Right lobe of liver (tissue), 6 donors: ENCODE measurements around the gene TSC22D1. TPM values are rescaled to one million over a fixed set of nuclear protein-coding genes. Genes with fewer than 3 reads are reported as not detected.

Source experiments
- ATAC-seq, 4 donors: fragments of 200-7000 bp; cut with Tn5 transposase; one replicate each; pipeline ENCODE4 v1.9.1; 2020; ENCODE audit warnings: mild to moderate bottlenecking in 4 of 4, moderate library complexity in 4 of 4
- DNase-seq, 3 donors: peaks; one replicate each; pipeline ENCODE4 v3.0.0-alpha.2; 2020
- H3K27ac ChIP-seq, 3 donors: fragments of 200-600 bp; one replicate each; pipeline ENCODE4 v1.8.0; 2022
- H3K27me3 ChIP-seq, 2 donors: fragments of 200-600 bp; one replicate each; pipeline ENCODE4 v1.8.0; 2022
- H3K36me3 ChIP-seq, 4 donors: fragments of 200-600 bp; sonication (generic) in 1 of 4; one replicate each; pipeline versions ENCODE4 v1.5.1 to v1.8.0; 2017 to 2022; ENCODE audit warnings: control low read depth in 1 of 4
- H3K4me1 ChIP-seq, 4 donors: fragments of 200-600 bp; sonication (generic) in 1 of 4; one replicate each; pipeline versions ENCODE4 v1.5.1 to v1.8.0; 2017 to 2022; ENCODE audit warnings: control low read depth in 1 of 4
- H3K4me3 ChIP-seq, 3 donors: fragments of 200-600 bp; one replicate each; pipeline ENCODE4 v1.8.0; 2022
- H3K9me3 ChIP-seq, 4 donors: fragments of 200-600 bp; sonication (generic) in 1 of 4; one replicate each; pipeline versions ENCODE4 v1.5.1 to v1.8.0; 2017 to 2022; ENCODE audit warnings: control low read depth in 1 of 4
- POLR2A ChIP-seq: fragments of 450-650 bp; IDR thresholded peaks from one replicate; pipeline ENCODE4 v1.6.1; 2017; ENCODE audit warnings: antibody characterized with exemption, mild to moderate bottlenecking
- WGBS: methylation state at CpG from one replicate; pipeline ENCODE4 v1.1.6; 2018; ENCODE audit warnings: low coverage, low lambda C conversion rate; ENCODE audit not compliant: insufficient coverage; ENCODE audit errors: missing lambda C conversion rate; 5-methylcytosine and 5-hydroxymethylcytosine counted together
- intact Hi-C, 2 donors: fragments of 100-400 bp; cut with DNase I; formaldehyde crosslinking; loops; one replicate each; pipeline versions ENCODE4 v1.11.2 to v1.14.1; 2022
- total RNA-seq, 6 experiments: library from RNA; depleted of rRNA in 2 of 6; stranded (reverse); fragments of >200 nt in 2 of 6; fragmentation: NEBNext Ultra II Directional in 3 of 6; extraction: Animal tissue kit (Norgen Biotek cat#: 25700) in 3 of 6; gene quantifications; one replicate each; pipeline versions ENCODE4 v1.1.0 to v1.2.4, GENCODE V29; 2016 to 2023
- TF ChIP-seq, protein P1 (sequence below), 4 donors: fragments of 200-600 bp in 3 of 4; fragments of 450-650 bp in 1 of 4; IDR thresholded peaks; one replicate each; pipeline versions ENCODE4 v1.5.1 to v1.8.0; 2016 to 2022; ENCODE audit warnings: antibody characterized with exemption in 4 of 4, mild to moderate bottlenecking in 2 of 4
- donor health status: DM: no; HTN: yes; CAD: no.
- donor health status: DM: no; HTN: no; CAD: no.
- donor health status: DM: no; HTN: no; CAD: no.
- donor health status: DM: no; HTN: yes; CAD: no.
- donor health status: DM: no; HTN: yes; CAD: no.

Gene TSC22D1
- total RNA-seq, 6 experiments from 2014 or later = 21.2 to 44.4 (median 27.9) TPM

DNA sequence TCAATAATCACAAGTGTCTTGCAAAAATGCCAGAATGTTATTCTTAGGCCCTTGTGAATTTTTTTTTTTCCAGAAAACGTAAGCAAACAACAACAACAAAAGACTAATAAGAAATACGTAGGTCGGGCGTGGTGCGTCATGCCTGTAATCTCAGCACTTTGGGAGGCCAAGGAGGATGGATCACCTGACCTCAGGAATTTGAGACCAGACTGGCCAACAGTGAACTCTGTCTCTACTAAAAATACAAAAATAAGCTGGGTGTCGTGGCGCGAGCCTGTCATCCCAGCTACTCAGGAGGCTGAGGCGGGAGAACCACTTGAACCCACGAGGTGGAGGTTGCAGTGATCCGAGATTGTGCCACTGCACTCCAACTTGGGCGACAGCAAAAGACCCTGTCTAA is 20.9 kb downstream of the TSC22D1 start:
- 92% methylated on average over 12 of the region's 12 CpGs for WGBS
- TF ChIP-seq, protein P1, sequence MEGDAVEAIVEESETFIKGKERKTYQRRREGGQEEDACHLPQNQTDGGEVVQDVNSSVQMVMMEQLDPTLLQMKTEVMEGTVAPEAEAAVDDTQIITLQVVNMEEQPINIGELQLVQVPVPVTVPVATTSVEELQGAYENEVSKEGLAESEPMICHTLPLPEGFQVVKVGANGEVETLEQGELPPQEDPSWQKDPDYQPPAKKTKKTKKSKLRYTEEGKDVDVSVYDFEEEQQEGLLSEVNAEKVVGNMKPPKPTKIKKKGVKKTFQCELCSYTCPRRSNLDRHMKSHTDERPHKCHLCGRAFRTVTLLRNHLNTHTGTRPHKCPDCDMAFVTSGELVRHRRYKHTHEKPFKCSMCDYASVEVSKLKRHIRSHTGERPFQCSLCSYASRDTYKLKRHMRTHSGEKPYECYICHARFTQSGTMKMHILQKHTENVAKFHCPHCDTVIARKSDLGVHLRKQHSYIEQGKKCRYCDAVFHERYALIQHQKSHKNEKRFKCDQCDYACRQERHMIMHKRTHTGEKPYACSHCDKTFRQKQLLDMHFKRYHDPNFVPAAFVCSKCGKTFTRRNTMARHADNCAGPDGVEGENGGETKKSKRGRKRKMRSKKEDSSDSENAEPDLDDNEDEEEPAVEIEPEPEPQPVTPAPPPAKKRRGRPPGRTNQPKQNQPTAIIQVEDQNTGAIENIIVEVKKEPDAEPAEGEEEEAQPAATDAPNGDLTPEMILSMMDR (IDR thresholded peaks at IDR 0.05) = no peak
- no peak for TF ChIP-seq POLR2A
- H3K36me3 ChIP-seq = no peaks in the 10 kb centered on the region
- no peak overlapping the region for H3K27ac ChIP-seq
- no peaks in the 10 kb centered on the region for H3K9me3 ChIP-seq
- H3K4me1 ChIP-seq = no peaks in the 10 kb centered on the region
- H3K27me3 ChIP-seq = no peaks in the 10 kb centered on the region
- no peak overlapping the region for H3K4me3 ChIP-seq
- DNase-seq (no peak), ATAC-seq (no peak)
- intact Hi-C loops = no loop called here

- TF ChIP-seq, protein P1 (IDR thresholded peaks at IDR 0.05) = no peak
- no peak for TF ChIP-seq POLR2A
- H3K36me3 ChIP-seq = no peaks in the 10 kb centered on the region
- no peak overlapping the region for H3K27ac ChIP-seq
- no peaks in the 10 kb centered on the region for H3K27me3 ChIP-seq
- intact Hi-C loops = no loop called here
- H3K9me3 ChIP-seq = no peaks in the 10 kb centered on the region
- DNase-seq (no peak), ATAC-seq (no peak)
- WGBS = 100% methylated on average over 1 of the region's 4 CpGs
- no peaks in the 10 kb centered on the region for H3K4me1 ChIP-seq
- H3K4me3 ChIP-seq = no peak overlapping the region
These were observed 26.7 kb downstream of the TSC22D1 start for GRCh38 chr13:44549476-44549875.

GRCh38 chr13:44546164-44546563 is 30.0 kb downstream of the TSC22D1 start:
- TF ChIP-seq, protein P1 (IDR thresholded peaks at IDR 0.05) = no peak
- no peak for TF ChIP-seq POLR2A
- no peaks in the 10 kb centered on the region for H3K27me3 ChIP-seq
- H3K4me1 ChIP-seq = no peaks in the 10 kb centered on the region
- no peak overlapping the region for H3K27ac ChIP-seq
- intact Hi-C loops = no loop called here
- no peak for DNase-seq
- no peaks in the 10 kb centered on the region for H3K9me3 ChIP-seq
- no peak for ATAC-seq
- no peak overlapping the region for H3K4me3 ChIP-seq
- WGBS = 67% methylated on average over 1 of the region's 1 CpG
- H3K36me3 ChIP-seq = no peaks in the 10 kb centered on the region

GRCh38 chr13:44543369-44543768 is 32.8 kb downstream of the TSC22D1 start:
- no peaks in the 10 kb centered on the region for H3K36me3 ChIP-seq
- no peak for TF ChIP-seq POLR2A
- TF ChIP-seq, protein P1 (IDR thresholded peaks at IDR 0.05) = no peak
- intact Hi-C loops = no loop called here
- no peaks in the 10 kb centered on the region for H3K9me3 ChIP-seq
- H3K4me1 ChIP-seq = no peaks in the 10 kb centered on the region
- H3K4me3 ChIP-seq = no peak overlapping the region
- 53% methylated on average over 3 of the region's 3 CpGs for WGBS
- no peak overlapping the region for H3K27ac ChIP-seq
- DNase-seq (no peak), ATAC-seq (no peak)
- no peaks in the 10 kb centered on the region for H3K27me3 ChIP-seq

DNA sequence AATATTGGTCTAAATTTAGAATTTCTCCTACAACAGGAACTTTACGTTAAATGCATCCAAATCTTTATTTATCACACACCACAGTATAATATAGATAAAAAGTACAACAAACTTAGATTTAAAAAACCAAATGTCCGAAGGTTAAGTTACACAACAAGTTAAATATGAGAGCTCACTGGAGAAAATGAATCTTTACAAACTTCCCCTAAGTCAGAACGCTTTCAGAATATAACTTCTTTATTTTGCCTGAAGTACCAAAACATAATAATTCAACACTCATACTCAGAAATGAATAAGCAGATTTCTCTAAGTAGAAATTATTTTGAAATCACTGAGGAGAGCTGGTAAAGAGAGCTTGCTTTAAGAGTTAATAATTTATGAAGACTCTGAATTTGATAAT is 33.8 kb downstream of the TSC22D1 start:
- intact Hi-C loops = no loop called here
- Histone ChIP-seq H3K9me3 (no peaks in the 10 kb centered on the region), H3K27me3 (no peaks in the 10 kb centered on the region), H3K4me3 (no peak overlapping the region), H3K36me3 (no peaks in the 10 kb centered on the region), H3K27ac (no peak overlapping the region), H3K4me1 (no peaks in the 10 kb centered on the region)
- no peak for ATAC-seq
- no peak for DNase-seq
- 42% methylated on average over 3 of the region's 3 CpGs for WGBS
- TF ChIP-seq, protein P1 (IDR thresholded peaks at IDR 0.05) = no peak
- TF ChIP-seq POLR2A = no peak
